ENCODE results near the gene PLA2G3. TPM values are rescaled to one million over a fixed set of nuclear protein-coding genes. Genes with fewer than 3 reads are reported as not detected.
"Not testable (repeated sequence)": the region's sequence is repeated elsewhere in the genome, so short reads cannot be mapped to it uniquely, and the experiment has no call there.

The PLA2G3 gene
- total RNA-seq, 1 experiment from 2014 or later, result 13.6 TPM

- Histone ChIP-seq H3K27me3 (ENCODE audit: control insufficient read depth, insufficient read depth, low read length) (peaks cover 23% of the 10 kb centered on the region), H3K36me3 (replicated peaks; ENCODE audit: control insufficient read depth, insufficient read depth, low read length) (no peaks in the 10 kb centered on the region), H3K4me3 (ENCODE audit: insufficient read depth, low read depth, low read length) (no peak overlapping the region)
- no peak for DNase-seq
These were observed 34.9 kb downstream of the PLA2G3 start for GRCh38 chr22:31105282-31105929.

- Histone ChIP-seq H3K4me3 (ENCODE audit: insufficient read depth, low read depth, low read length) (no peak overlapping the region; the same call in 1 of the 2 replicates), H3K36me3 (replicated peaks; ENCODE audit: control insufficient read depth, insufficient read depth, low read length) (no peaks in the 10 kb centered on the region), H3K27me3 (ENCODE audit: control insufficient read depth, insufficient read depth, low read length) (peaks cover 23% of the 10 kb centered on the region)
- DNase-seq, result peak; percentile 97
These were observed 35.4 kb downstream of the PLA2G3 start for GRCh38 chr22:31104869-31105268.

GRCh38 chr22:31103899-31104694 is 36.2 kb downstream of the PLA2G3 start:
- Histone ChIP-seq H3K4me3 (ENCODE audit: insufficient read depth, low read depth, low read length) (no peak overlapping the region), H3K27me3 (ENCODE audit: control insufficient read depth, insufficient read depth, low read length) (peaks cover 23% of the 10 kb centered on the region), H3K36me3 (replicated peaks; ENCODE audit: control insufficient read depth, insufficient read depth, low read length) (no peaks in the 10 kb centered on the region; the same call in 1 of the 2 replicates)
- DNase-seq, result no peak

- H3K36me3 ChIP-seq (replicated peaks; ENCODE audit: control insufficient read depth, insufficient read depth, low read length), result no peaks in the 10 kb centered on the region; the same call in 1 of the 2 replicates
- H3K4me3 ChIP-seq (ENCODE audit: insufficient read depth, low read depth, low read length), result no peak overlapping the region
- H3K27me3 ChIP-seq (ENCODE audit: control insufficient read depth, insufficient read depth, low read length), result peaks cover 23% of the 10 kb centered on the region
- no peak for DNase-seq
These were observed 37.2 kb downstream of the PLA2G3 start for GRCh38 chr22:31103111-31103510.

- no peak for DNase-seq
- peaks cover 23% of the 10 kb centered on the region for H3K27me3 ChIP-seq (ENCODE audit: control insufficient read depth, insufficient read depth, low read length)
- H3K36me3 ChIP-seq (replicated peaks; ENCODE audit: control insufficient read depth, insufficient read depth, low read length), result no peaks in the 10 kb centered on the region; the same call in 1 of the 2 replicates
- no peak overlapping the region for H3K4me3 ChIP-seq (ENCODE audit: insufficient read depth, low read depth, low read length)
These were observed 37.7 kb downstream of the PLA2G3 start for GRCh38 chr22:31102441-31103081.

- Histone ChIP-seq H3K27me3 (ENCODE audit: control insufficient read depth, insufficient read depth, low read length) (peaks cover 9% of the 10 kb centered on the region), H3K4me3 (ENCODE audit: insufficient read depth, low read depth, low read length) (no peak overlapping the region), H3K36me3 (replicated peaks; ENCODE audit: control insufficient read depth, insufficient read depth, low read length) (no peaks in the 10 kb centered on the region; the same call in none of the 2 replicates)
- no peak for DNase-seq
These were observed 39.4 kb downstream of the PLA2G3 start for GRCh38 chr22:31100762-31101525.

- Histone ChIP-seq H3K36me3 (replicated peaks; ENCODE audit: control insufficient read depth, insufficient read depth, low read length) (no peaks in the 10 kb centered on the region; the same call in none of the 2 replicates), H3K4me3 (ENCODE audit: insufficient read depth, low read depth, low read length) (no peak overlapping the region), H3K27me3 (ENCODE audit: control insufficient read depth, insufficient read depth, low read length) (peaks cover under 1% of the 10 kb centered on the region; the same call in 1 of the 2 replicates)
- no peak for DNase-seq
These were observed 40.2 kb downstream of the PLA2G3 start for GRCh38 chr22:31099841-31100761.

DNA sequence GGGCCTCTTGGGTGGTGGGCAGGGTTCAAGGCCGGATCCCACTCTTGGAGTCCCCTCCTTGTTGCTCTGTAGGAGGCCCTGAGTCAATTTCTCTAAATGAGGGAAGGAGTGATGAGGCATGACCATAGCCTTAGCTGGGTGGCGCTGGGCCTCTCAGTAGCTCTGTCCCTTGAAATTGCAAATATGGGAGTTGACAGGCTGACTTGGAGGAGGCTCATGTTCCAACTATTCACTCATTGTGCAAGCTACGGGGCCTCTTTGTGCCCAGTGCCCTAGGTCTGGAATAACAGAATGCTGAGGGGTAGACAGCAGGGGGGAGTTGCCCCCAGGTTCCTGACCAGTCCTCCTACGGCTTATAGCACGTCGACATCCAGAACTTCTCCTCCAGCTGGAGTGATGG is 40.9 kb downstream of the PLA2G3 start:
- no peak for DNase-seq
- H3K36me3 ChIP-seq (replicated peaks; ENCODE audit: control insufficient read depth, insufficient read depth, low read length), result no peaks in the 10 kb centered on the region; the same call in none of the 2 replicates
- H3K27me3 ChIP-seq (ENCODE audit: control insufficient read depth, insufficient read depth, low read length), result no peaks in the 10 kb centered on the region; the same call in 1 of the 2 replicates
- no peak overlapping the region for H3K4me3 ChIP-seq (ENCODE audit: insufficient read depth, low read depth, low read length)

DNA sequence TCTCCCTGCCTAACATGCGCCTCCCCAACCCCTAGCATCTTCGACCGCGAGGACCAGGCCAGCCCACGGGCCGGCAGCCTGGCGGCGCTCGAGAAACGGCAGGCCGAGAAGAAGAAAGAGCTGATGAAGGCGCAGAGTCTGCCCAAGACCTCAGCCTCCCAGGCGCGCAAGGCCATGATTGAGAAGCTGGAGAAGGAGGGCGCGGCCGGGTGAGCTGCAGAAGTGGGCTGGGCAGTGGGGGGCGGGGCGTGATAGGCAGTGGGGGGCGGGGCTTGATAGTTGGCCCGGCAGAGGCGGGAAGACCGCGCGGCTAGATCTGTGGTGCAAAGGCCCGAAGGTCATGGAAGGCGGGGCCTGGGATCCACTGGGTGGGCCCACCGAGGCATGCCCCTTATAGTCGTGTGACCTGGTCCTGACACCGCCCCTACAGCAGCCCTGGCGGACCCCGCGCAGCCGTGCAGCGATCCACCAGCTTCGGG is 41.6 kb downstream of the PLA2G3 start:
- Histone ChIP-seq H3K27me3 (ENCODE audit: control insufficient read depth, insufficient read depth, low read length) (no peaks in the 10 kb centered on the region; the same call in 1 of the 2 replicates), H3K36me3 (replicated peaks; ENCODE audit: control insufficient read depth, insufficient read depth, low read length) (no peaks in the 10 kb centered on the region; the same call in none of the 2 replicates), H3K4me3 (ENCODE audit: insufficient read depth, low read depth, low read length) (peak overlapping the region; percentile 21; the same call in 1 of the 2 replicates)
- peak; percentile 99 for DNase-seq

DNA sequence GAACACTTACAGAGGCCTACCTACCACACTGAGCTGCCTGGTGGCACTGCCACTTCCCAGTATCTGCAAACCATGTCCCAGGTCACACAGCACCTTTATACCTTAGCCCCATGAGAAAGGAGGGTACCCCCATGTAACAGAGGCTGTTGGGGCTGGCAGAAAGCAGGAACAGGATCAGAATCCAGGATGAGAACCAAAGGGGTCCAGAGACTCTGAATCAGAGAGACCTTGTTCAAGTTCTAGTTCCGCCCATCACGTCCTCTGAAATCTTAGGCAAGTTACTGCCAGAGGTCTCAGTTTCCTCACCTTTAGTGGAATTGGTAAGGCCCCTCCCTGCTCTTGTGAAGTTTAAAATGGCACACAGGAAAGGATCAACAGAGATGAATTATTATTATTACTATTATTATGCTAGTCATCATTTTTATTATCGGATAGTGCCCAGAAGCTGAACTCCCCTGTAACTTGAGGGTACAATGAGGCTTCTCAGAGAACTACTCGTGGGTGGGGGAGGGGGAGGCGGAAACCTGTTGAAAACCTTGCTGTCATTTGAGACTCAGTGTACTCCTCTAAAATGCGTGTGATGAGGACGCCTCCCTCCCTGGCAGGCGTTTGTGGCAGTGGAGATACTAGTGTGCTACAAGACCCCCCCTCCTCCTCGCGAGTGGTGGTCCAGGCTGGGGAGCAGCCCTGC is 42.2 kb downstream of the PLA2G3 start:
- DNase-seq, result no peak
- Histone ChIP-seq H3K4me3 (ENCODE audit: insufficient read depth, low read depth, low read length) (peak overlapping the region; percentile 21; the same call in 1 of the 2 replicates), H3K36me3 (replicated peaks; ENCODE audit: control insufficient read depth, insufficient read depth, low read length) (no peaks in the 10 kb centered on the region; the same call in none of the 2 replicates), H3K27me3 (ENCODE audit: control insufficient read depth, insufficient read depth, low read length) (no peaks in the 10 kb centered on the region)

DNA sequence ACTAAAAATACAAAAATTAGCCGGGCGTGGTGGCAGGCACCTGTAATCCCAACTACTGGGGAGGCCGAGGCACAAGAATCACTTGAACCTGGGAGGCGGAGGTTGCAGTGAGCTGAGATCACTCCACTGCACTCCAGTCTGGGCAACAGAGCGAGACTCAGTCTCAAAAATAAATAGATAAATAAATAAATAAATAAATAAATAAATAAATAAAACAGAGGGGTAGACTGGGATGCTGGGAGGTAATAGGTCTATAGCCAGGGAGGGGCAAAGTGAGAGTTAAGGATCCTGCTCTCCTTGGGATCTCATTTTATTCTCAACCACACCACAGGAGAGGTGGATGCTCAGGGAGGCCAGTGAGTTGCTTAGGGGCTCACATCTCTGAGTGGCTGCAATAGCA is 42.8 kb downstream of the PLA2G3 start:
- not testable (repeated sequence) for H3K4me3 ChIP-seq (ENCODE audit: insufficient read depth, low read depth, low read length); H3K27me3 ChIP-seq (ENCODE audit: control insufficient read depth, insufficient read depth, low read length); H3K36me3 ChIP-seq (replicated peaks; ENCODE audit: control insufficient read depth, insufficient read depth, low read length); DNase-seq

GRCh38 chr22:31096657-31097279 is 43.5 kb downstream of the PLA2G3 start:
- peak; percentile 84 for DNase-seq
- no peaks in the 10 kb centered on the region; the same call in none of the 2 replicates for H3K36me3 ChIP-seq (replicated peaks; ENCODE audit: control insufficient read depth, insufficient read depth, low read length)
- no peaks in the 10 kb centered on the region for H3K27me3 ChIP-seq (ENCODE audit: control insufficient read depth, insufficient read depth, low read length)

More at GRCh38 chr22:31096657-31097279, 43.5 kb downstream of the PLA2G3 start:
- no peak overlapping the region for H3K4me3 ChIP-seq (ENCODE audit: insufficient read depth, low read depth, low read length)

Measured in H7 (cell line).